ENCODE measurements around the gene NADK.
"Not testable (repeated sequence)": the region's sequence is repeated elsewhere in the genome, so short reads cannot be mapped to it uniquely, and the experiment has no call there.

Gene NADK

GRCh38 chr1:1703796-1704195 is 74.5 kb downstream of the NADK start:
- no peak for DNase-seq

GRCh38 chr1:1702506-1702905 is 75.8 kb downstream of the NADK start:
- not testable (repeated sequence) for DNase-seq
